ENCODE results near the gene CDH5.

The CDH5 gene

DNA sequence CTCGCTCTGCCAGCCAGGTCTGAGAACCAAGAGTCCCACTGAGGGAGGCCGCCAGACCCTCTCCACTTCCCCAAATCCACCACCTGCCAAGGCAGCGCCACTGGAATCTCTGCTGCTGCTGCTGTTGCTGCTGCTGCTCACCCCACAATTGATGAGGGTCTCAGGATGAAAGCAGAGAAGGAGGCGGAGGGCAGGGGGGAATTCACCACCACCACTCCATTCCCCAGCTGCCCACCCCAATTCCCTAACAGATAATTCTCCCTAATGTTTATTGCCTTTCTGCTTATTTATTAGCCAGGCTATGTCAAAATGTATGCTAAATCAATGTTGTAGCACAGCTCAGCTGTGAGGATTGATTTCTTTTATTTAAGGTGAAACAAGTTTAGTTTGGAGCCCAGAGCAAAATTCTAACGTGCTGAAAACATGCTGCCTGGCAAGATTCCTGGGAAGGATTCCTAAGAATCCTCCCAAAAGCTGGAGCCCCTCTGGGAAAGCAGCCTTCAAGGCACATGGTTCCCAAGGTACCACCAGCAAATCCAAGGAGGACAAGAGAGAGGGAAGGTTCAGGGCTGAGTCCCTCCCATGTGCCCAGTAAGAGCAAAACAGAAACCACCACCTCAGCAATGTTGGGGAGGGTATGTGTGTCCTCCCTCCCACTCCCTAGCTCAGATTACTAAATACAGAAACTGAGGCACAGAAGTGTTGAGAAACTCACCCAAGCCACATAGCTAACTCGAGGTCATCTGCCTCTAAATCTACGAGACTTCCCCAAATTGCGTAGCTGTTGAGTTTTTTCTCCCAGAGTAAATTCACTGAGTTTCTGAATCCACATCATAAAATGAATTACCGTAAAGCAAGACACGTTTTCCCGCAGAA lies 12.2 kb upstream of the CDH5 start:
- no peak for DNase-seq

GRCh38 chr16:66355526-66355925 lies 11.0 kb upstream of the CDH5 start:
- DNase-seq: no peak

GRCh38 chr16:66357523-66357928 lies 9.0 kb upstream of the CDH5 start:
- no peak for DNase-seq

DNA sequence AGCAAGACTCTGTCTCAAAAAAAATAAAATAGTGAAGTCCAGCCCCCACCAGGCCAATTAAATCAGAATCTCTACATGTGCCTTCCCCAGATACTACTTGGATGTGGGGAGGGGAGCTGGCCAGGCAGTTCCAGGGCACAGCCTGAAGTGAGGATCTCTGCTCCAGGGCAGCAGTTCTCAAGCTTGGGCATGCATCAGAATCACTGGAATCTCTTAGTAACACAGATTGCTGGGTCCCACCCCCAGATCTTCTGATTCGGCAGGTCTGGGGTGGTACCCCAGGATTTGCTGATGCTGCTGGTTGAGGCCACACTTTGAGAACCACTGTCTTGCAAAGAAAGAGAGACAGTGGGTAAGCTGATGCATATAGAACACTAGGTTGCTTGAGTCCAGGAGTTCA lies 8.3 kb upstream of the CDH5 start:
- DNase-seq: no peak

- no peak for DNase-seq
Measured at GRCh38 chr16:66359012-66359411, 7.5 kb upstream of the CDH5 start.

GRCh38 chr16:66359811-66360608 lies 6.5 kb upstream of the CDH5 start:
- DNase-seq: no peak

GRCh38 chr16:66360624-66361324 lies 5.7 kb upstream of the CDH5 start:
- DNase-seq: no peak

- no peak for DNase-seq
Measured at GRCh38 chr16:66361604-66362135, 4.8 kb upstream of the CDH5 start.

- no peak for DNase-seq
Measured at GRCh38 chr16:66363211-66363777, 3.2 kb upstream of the CDH5 start.

DNA sequence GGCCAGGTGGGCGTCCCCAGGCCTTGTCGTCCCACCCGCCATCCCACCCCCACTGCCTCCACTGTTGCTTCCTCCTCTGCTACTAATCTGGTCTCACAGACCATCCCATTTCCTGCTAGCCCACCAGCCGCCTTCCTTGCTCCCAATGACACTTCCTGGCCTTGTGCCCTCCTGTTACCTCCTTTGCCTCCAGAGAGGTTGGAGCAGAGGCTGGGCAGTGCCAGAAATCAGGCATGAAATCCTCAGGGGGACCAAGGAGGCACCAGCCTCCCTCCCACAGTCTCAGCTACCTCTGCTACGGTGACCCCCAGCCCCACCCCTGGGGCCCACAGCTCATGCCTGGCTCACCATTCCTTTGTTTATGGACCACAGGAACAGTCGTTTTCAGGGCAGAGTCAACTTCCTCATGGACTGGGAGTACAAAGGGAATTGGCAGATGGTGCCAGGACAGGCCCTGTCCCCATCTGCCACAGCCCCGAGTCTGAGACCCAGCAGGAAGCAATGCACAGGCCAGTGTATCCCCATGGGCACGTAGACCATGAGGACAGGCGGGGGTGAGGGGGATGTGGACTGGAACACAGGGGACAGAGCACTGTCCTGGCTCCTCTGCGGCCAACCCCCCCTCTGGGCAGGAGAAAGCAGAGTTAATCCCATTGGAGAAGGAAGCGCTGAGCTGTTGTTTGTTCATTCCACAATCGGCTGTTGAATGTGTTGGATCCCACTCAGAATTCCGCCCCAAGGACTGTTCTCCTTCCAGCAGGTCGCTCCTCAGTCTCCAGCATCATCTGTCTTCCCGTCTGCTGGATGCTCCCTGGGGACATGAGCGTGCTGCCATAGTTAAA lies 2.2 kb upstream of the CDH5 start:
- no peak for DNase-seq

GRCh38 chr16:66364959-66365306 lies 1.6 kb upstream of the CDH5 start:
- DNase-seq: no peak

- no peak for DNase-seq
Measured at GRCh38 chr16:66365651-66366050, 840 bp upstream of the CDH5 start.

DNA sequence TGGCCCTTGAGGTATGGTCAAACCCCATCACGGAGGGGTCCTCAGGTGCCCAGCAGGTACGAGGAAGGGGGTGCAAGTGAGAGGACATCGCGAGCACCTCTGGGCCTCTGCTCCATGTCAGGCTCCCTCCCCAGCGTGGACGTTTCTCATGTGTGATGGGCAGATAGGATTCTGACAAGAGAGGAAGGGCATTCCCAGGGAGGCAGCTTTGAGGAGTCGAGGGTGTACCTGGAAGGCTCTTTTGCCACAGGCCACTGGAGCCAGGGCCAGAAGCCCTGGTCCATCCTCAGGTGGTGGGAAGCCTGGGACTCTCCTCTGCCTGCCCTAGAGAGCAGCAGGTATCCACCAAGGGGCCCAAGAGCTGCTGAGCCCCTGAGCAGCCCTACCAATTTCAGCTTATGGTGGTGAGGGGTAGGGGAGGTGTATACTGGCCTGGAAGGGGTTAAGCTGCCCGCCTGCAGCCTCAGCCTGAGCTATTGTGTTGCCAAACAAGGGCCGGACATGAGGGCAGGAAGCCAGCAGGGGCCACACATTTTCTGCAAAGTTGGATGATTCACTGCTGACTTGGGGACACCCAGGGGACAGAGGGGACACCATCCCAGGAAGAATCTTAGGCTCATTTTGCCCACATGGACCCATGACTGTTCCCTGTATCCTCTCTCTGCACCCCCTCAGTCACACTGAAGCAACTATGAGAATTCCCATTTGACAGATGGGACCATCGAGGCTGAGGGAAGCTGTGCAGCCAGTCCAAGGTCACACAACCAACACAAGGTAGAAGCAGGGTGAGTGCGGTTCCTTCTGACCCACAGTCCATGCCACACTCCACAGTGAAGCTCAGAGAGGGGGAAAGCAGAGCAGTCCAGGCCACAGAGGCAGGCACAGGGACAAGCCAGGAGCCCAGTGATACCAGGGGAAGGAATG lies 1.7 kb downstream of the CDH5 start:
- no peak for DNase-seq

GRCh38 chr16:66369055-66369592 lies 2.6 kb downstream of the CDH5 start:
- no peak for DNase-seq

DNA sequence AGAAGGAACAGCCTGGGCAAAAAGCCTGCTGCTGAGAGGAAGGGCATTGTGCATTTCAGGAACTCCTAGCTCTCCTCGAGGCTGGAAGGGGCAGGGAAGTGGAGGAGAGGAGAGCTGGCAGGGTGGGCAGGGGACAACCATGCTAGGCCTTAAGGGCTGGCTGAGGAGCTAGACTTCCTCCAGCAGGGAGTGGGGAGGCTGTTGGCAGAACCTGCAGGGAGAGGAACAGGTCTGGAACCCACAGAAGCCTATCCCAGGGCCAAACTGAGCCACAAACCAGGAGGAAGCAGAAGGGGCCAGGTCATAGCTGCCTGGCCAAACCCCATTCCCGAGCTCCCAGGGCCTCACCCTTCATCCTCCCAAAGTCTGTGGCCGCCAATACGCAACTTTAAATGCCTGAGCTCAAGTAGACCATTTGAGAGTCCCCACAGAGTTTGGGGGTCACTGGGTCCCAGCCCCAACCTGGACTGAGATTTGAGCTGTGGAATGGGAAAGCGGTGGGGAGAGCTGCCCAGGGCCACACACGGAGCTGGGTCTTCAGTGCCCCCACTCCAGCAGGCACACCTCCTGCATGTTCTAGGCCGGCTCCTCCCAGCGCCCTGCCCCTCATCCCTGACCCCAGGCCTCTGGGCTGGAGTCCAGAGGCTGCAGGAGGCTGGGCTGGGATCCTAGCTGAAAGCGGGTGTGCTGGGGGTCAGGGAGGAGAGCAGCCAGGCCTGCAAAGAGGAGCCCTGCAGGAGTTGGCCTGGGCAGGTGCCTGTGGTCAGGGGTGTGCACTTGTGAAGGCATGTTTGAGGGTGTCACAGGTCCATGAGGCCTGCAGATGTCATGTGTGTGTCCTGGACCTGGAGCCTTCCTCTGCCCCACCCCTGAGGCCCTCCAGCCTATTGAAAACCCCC lies 4.5 kb downstream of the CDH5 start:
- no peak for DNase-seq

- no peak for DNase-seq
Measured at GRCh38 chr16:66372078-66372897, 5.8 kb downstream of the CDH5 start.

DNA sequence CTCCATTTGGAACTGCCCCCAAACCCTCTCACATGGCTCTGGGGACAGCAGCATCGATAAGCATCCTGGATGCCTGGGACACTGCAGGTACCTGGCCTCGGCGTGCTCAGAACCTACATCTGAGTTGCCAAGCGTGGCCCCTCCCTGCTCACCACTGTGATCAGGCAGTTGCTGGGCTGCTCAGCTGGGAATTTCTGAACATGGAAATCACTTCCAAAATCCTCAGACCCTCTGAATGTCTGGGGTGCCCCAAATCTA lies 6.3 kb downstream of the CDH5 start:
- DNase-seq: no peak

- DNase-seq: no peak
Measured at GRCh38 chr16:66373667-66374066, 7.2 kb downstream of the CDH5 start.

- no peak for DNase-seq
Measured at GRCh38 chr16:66374176-66374575, 7.7 kb downstream of the CDH5 start.
